Uterine smooth muscle cell (primary cell): ENCODE results near the gene CARD9. TPM values are rescaled to one million over a fixed set of nuclear protein-coding genes. Genes with fewer than 3 reads are reported as not detected.

Experiments used
- total RNA-seq: library from RNA; depleted of rRNA; stranded (reverse); fragments of >200 nt; gene quantifications from 2 replicates; pipeline ENCODE4 v1.2.3, GENCODE V29; 2014

The CARD9 gene, protein sequence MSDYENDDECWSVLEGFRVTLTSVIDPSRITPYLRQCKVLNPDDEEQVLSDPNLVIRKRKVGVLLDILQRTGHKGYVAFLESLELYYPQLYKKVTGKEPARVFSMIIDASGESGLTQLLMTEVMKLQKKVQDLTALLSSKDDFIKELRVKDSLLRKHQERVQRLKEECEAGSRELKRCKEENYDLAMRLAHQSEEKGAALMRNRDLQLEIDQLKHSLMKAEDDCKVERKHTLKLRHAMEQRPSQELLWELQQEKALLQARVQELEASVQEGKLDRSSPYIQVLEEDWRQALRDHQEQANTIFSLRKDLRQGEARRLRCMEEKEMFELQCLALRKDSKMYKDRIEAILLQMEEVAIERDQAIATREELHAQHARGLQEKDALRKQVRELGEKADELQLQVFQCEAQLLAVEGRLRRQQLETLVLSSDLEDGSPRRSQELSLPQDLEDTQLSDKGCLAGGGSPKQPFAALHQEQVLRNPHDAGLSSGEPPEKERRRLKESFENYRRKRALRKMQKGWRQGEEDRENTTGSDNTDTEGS
- total RNA-seq: 2.1 and 3.4 TPM in 2 replicates

DNA sequence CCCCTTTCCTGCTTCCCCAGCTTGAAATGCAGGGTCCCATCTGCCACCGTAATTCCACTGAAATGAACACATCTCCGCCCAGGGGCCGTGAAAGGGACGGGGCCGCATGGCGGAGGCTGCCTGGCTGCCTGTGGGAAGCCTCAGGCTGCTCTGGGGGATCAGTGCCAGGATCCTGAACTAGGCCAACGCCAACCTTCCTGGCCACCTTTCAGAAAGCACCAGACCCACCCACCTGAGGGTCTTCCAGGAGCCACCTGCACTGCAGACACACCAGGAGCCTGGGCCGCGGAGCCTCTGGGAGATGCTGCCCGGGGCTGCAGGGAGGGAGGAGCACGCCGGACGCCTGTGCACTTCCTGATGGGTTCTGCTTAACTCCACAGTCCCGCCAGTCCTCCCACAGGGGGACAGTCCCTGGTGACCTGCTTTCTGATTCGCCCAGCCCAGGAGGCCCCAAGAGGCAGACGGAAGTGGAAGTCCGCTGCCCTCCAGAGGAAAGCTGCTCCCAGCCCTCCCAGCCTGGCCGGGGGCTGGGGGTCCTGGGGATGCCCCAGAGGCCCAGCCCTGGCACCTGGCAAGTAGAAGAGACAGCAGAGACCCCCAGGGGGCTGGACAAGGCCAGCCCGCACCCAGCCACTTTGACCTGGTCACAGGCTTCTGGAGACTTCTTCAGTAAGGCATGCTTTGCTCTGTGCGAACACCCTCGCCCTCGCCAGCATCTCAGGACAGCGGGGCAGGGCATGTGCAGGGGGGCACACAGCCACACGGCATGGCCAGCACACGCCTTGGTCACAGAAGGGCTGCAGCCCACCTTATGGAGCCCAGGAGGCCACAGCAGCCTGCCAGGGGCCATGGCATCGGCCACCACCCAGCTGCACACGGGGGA, at the start of gene CARD9:
Gene CARD9 (minus strand): TSS at position 370 of the 883 bp plus-strand sequence. CDS start 1,591 bp downstream, outside the sequence.

DNA sequence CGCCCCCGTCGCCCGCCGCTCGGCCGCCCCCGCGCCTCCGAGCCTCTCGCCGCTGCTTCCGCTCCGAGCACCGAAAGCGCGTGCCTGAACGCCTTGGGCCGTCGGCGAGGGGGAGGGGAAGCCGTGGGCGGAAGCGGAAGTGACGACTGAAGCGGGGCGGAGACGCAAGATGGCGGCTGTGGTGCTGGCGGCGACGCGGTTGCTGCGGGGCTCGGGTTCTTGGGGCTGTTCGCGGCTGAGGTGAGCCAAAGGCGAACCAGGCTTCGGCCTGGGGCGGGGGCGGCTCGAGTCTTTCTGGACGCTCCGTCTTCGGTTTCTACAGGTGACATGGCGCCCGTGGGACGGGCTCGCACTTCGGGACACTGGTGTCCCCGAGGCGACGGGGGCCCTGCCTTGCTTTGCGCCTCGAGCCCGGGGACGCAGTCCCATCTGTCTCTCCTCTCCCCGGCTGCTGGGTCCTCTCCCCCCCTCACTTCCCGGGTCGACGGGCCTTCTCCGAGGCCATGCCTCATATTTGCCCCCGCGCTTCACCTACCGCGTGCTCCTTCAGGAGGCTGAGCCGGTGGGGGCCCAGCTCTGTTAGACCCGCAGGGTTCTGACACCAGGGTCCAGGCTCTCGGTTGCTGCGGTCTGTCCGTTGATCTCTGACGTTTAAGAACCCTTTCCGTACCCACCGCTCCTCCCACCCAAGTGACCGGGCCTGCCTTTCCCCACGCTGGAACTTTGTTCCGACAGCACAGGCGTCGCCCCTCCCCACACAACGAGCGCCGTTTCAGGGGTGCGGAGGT, 37.2 kb upstream of the CARD9 start, which contains the start of the genes ENTR1 and PMPCA:
Gene ENTR1 (minus strand): TSS at position 115 of the 788 bp plus-strand sequence. CDS start 217 bp downstream, outside the sequence.
Gene PMPCA (plus strand): TSS at position 159 of the 788 bp plus-strand sequence. CDS start 11 bp downstream, at position 170.

DNA sequence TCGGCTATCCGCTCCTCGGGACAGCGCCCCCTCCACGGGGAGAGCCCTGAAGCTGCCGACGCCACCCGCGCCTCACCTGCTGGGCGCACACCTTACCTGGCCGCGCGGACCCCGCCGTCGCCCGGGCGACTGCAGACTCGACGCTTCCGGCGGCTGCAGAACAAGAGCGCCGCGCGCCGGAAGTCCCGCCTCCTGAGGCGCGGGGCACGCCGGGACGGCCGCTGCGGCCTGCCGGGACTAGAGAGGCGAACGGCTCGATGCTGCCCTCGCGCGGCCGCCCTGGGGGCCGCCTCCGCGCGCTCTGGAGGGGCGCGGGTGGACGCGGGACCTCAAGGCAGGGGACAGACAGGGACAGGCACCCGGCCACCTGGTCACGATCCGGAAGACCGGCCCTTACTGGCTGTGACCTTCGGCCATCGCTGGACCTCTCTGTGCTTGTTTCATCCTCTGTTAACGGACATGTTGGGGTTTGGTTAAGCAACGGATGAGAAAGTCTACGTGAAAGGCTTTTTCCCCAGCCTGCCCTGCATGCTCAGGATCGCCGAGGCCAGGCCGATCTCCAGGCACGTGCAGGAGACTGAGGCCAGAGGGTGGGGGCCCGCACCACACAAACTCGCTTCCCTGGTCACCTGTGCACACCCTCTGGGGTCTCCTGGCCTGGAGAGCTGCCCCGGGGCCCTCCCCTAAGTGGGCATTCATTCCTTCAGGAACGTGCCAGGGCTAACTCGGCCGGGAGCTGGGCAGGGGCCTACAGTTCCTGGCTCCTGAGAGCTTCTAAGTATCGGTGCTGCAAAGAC, 26.8 kb upstream of the CARD9 start, which contains the start of gene SNAPC4:
Gene SNAPC4 (minus strand): TSS at position 133 of the 797 bp plus-strand sequence. CDS start 1,742 bp downstream, outside the sequence.

DNA sequence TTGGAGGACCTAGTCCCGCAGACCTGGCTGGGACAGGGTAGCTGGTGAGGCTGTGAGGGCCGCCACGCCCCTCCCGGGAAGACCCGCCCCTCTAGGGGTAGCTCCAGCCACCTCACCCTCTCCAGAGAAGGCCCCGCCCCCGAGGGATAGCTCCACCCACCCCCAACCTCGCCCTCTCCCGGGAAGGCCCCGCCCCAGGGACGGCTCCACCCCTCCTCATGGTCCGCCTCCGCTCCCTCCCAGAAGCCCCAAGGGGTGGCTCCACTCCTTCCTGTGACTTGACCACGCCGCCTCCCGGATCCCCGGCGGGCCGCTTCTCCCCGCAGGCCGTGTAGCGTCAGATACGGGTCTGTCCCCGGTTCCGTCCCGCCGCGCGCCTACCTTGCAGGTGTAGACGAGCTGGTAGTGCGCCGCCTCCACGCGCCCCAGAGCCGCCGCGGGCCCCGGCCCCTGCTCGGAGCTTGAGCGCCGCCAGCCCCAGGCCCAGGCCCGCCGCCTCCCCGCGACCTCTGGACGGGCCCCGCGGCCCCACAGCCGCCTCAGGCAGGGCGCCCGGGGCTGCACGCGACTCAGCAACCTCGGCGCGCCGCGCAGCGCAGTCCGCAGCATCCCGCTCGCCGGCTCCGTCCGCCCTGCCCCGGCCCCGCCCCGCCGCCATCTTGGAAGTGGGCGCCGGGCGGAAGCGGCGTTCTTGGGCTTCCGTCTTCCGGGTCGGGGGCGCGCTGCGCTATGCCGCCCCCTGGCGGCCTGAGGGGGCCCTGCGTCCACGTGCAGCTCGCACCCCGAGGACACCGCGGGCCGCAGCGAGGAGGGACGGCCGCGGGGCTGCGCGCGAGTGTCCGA, 10.1 kb downstream of the CARD9 start, which contains the start of gene DNLZ:
Gene DNLZ (minus strand): TSS at position 639 of the 843 bp plus-strand sequence. CDS start 30 bp downstream, at position 609.

DNA sequence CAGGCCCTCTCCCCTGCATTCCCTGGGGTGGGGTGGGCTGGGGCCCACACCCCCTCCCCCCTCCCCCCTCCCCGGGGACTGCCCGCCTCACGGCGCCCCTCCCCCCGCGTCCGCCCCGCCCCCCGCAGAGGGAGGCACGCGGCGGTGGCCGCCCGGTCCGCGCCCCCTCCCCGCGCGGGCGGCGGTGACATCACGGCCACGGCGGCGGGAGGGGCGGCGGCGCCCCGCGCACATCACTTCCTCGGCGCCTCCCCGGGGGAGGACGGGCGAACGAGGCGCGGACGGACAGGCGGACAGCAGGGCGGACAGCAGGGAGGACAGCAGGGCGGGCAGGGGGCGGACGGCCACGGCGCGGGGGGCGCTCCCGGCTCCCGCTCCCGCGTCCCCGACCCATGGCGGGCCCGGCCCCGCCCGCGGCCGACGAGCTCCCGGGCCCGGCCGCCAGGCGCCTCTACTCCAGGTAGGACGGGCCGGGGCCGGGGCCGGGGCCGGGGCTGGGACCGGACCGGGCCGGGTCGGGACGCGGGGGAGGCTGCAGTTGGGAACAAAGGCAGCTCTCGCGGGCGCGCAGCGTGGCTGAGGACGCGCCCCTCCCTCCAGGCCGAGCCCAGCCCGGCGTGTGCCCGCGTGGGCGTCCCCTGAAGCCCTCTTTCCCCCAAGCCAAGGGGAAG, 46.0 kb downstream of the CARD9 start, which contains the start of gene GPSM1:
Gene GPSM1 (plus strand): TSS at position 236 of the 671 bp plus-strand sequence. CDS start 157 bp downstream, at position 393.

Other genes with a start within 250 kb of the CARD9 start
- under 0.01 TPM in 1 of 2 replicates, not detected in the other for gene LHX3, start 168.5 kb downstream of the CARD9 start, total RNA-seq
- gene QSOX2, start 127.9 kb downstream of the CARD9 start, total RNA-seq: 17.7 and 19.0 TPM in 2 replicates
- under 0.01 TPM in 1 of 2 replicates, not detected in the other for gene CCDC187, start 69.6 kb downstream of the CARD9 start, total RNA-seq
- 66.4 and 97.5 TPM in 2 replicates for gene GPSM1, start 46.1 kb downstream of the CARD9 start, total RNA-seq
- 17.4 and 19.1 TPM in 2 replicates for gene DNLZ, start 9.9 kb downstream of the CARD9 start, total RNA-seq
- gene SNAPC4, start 26.5 kb upstream of the CARD9 start, total RNA-seq: 7.5 and 8.5 TPM in 2 replicates
- gene ENTR1, start 36.9 kb upstream of the CARD9 start, total RNA-seq: 37.0 and 43.4 TPM in 2 replicates
- gene PMPCA, start 37.0 kb upstream of the CARD9 start, total RNA-seq: 48.4 and 59.9 TPM in 2 replicates
- 9.1 and 10.7 TPM in 2 replicates for gene INPP5E, start 66.2 kb upstream of the CARD9 start, total RNA-seq
- 24.3 and 28.4 TPM in 2 replicates for gene SEC16A, start 109.4 kb upstream of the CARD9 start, total RNA-seq
- gene NOTCH1, start 172.4 kb upstream of the CARD9 start, total RNA-seq: 10.7 and 24.4 TPM in 2 replicates